Esophagus muscularis mucosa (tissue), 4 donors: ENCODE data around the gene GLCE. TPM values are rescaled to one million over a fixed set of nuclear protein-coding genes. Genes with fewer than 3 reads are reported as not detected.

Source experiments
- DNase-seq: peaks from one replicate; pipeline ENCODE4 v3.0.0-alpha.2; 2017; ENCODE audit errors: extremely low spot score
- H3K27ac ChIP-seq, 4 donors: fragments of 200-600 bp; sonication (generic); replicated peaks in 1 of 4; 1 replicate in 3 of 4; 2 replicates in 1 of 4; pipeline ENCODE4 v1.5.1; 2016 to 2019; ENCODE audit warnings: mild to moderate bottlenecking in 1 of 4
- H3K27me3 ChIP-seq, 4 donors: fragments of 200-600 bp; sonication (generic); one replicate each; pipeline versions ENCODE4 v1.5.1 to v1.6.0; 2016 to 2019
- H3K36me3 ChIP-seq, 4 donors: fragments of 200-600 bp; sonication (generic); one replicate each; pipeline ENCODE4 v1.5.1; 2016 to 2019
- H3K4me1 ChIP-seq, 4 donors: fragments of 200-600 bp; sonication (generic); one replicate each; pipeline ENCODE4 v1.5.1; 2016 to 2019
- H3K4me3 ChIP-seq, 4 donors: fragments of 200-600 bp; sonication (generic); 1 replicate in 2 of 4; 2 replicates in 2 of 4; pipeline ENCODE4 v1.5.1; 2016 to 2019; ENCODE audit warnings: mild to moderate bottlenecking in 4 of 4, moderate library complexity in 1 of 4
- H3K9me3 ChIP-seq, 4 donors: fragments of 200-600 bp; sonication (generic); 1 replicate in 3 of 4; 2 replicates in 1 of 4; pipeline ENCODE4 v1.5.1; 2016 to 2019
- CTCF ChIP-seq, 3 experiments: fragments of 200-600 bp in 2 of 3; fragments of 450-650 bp in 1 of 3; sonication (generic) in 2 of 3; IDR thresholded peaks; one replicate each; pipeline ENCODE4 v1.5.1; 2017 to 2019; ENCODE audit warnings: antibody characterized with exemption in 3 of 3, mild to moderate bottlenecking in 2 of 3, moderate library complexity in 1 of 3
- EP300 ChIP-seq: sonication (generic); formaldehyde crosslinking; IDR thresholded peaks from one replicate; pipeline ENCODE4 v1.6.1; 2017; ENCODE audit warnings: antibody characterized with exemption
- POLR2A ChIP-seq: fragments of 450-650 bp; IDR thresholded peaks from one replicate; pipeline ENCODE4 v1.6.1; 2017; ENCODE audit warnings: antibody characterized with exemption, moderate library complexity, mild to moderate bottlenecking, low read depth
- POLR2AphosphoS5 ChIP-seq, 2 donors: sonication (generic); formaldehyde crosslinking; IDR thresholded peaks; one replicate each; pipeline ENCODE4 v1.6.1; 2017; ENCODE audit warnings: antibody characterized with exemption in 2 of 2
- WGBS: methylation state at CpG from one replicate; pipeline ENCODE4 v1.1.5; 2018; 5-methylcytosine and 5-hydroxymethylcytosine counted together
- intact Hi-C: fragments of 100-400 bp; cut with DNase I; formaldehyde crosslinking; loops from one replicate; pipeline ENCODE4 v1.15.1; 2023
- total RNA-seq, 4 donors: library from RNA; depleted of rRNA; stranded (reverse); fragments of >200 nt; gene quantifications; one replicate each; pipeline versions ENCODE4 v1.1.0 to v1.2.1, GENCODE V29; 2016

GLCE gene
- total RNA-seq, 4 donors from 2014 or later, result 9.6 to 13.2 (median 9.8) TPM

GRCh38 chr15:69297642-69298353 is 137.4 kb downstream of the GLCE start:
- Histone ChIP-seq H3K4me1 (peaks cover 13 to 16% (median 14%) of the 10 kb centered on the region in 4 donors), H3K27ac (no peak overlapping the region), H3K9me3 (no peaks in the 10 kb centered on the region), H3K4me3 (no peak overlapping the region), H3K36me3 (no peaks in the 10 kb centered on the region), H3K27me3 (peaks cover 0 to 52% (median 23%) of the 10 kb centered on the region in 4 donors)
- WGBS, result 88% methylated on average over 8 of the region's 10 CpGs
- no peak for DNase-seq
- TF ChIP-seq CTCF (IDR thresholded peaks at IDR 0.05), result no peak
- TF ChIP-seq EP300, result no peak
- no peak for TF ChIP-seq POLR2A
- no peak for TF ChIP-seq POLR2AphosphoS5 (IDR thresholded peaks at IDR 0.05)
- intact Hi-C loops, result no loop called here

GRCh38 chr15:69298354-69298696 is 137.9 kb downstream of the GLCE start:
- no peak for DNase-seq
- H3K36me3 ChIP-seq, result no peaks in the 10 kb centered on the region
- H3K9me3 ChIP-seq, result no peaks in the 10 kb centered on the region
- intact Hi-C loops, result no loop called here
- peaks cover 13 to 16% (median 14%) of the 10 kb centered on the region in 4 donors for H3K4me1 ChIP-seq
- no peak overlapping the region for H3K27ac ChIP-seq
- peaks cover 0 to 55% (median 23%) of the 10 kb centered on the region in 4 donors for H3K27me3 ChIP-seq
- H3K4me3 ChIP-seq, result peak overlapping the region; percentile 55 to 66 (median 58)
- WGBS, result 40% methylated on average over 5 of the region's 15 CpGs
- TF ChIP-seq CTCF (IDR thresholded peaks at IDR 0.05), result no peak
- TF ChIP-seq POLR2AphosphoS5 (IDR thresholded peaks at IDR 0.05), result no peak
- no peak for TF ChIP-seq POLR2A
- no peak for TF ChIP-seq EP300

- no peak for DNase-seq
- WGBS, result 2% methylated on average over 7 of the region's 74 CpGs
- Histone ChIP-seq H3K4me1 (peaks cover 13 to 16% (median 14%) of the 10 kb centered on the region in 4 donors), H3K9me3 (no peaks in the 10 kb centered on the region), H3K4me3 (peak within 1 kb of the TSS; percentile 55 to 66 (median 58)), H3K27ac (no peak within 1 kb of the TSS), H3K27me3 (peaks cover 0 to 59% (median 23%) of the 10 kb centered on the region in 4 donors), H3K36me3 (no peaks in the 10 kb centered on the region)
- intact Hi-C loops, result no loop called here
- TF ChIP-seq EP300 (no peak), POLR2AphosphoS5 (IDR thresholded peaks at IDR 0.05) (no peak), POLR2A (no peak), CTCF (IDR thresholded peaks at IDR 0.05) (no peak)
Measured at GRCh38 chr15:69298697-69299441, 138.4 kb downstream of the GLCE start, which contains the start of gene PAQR5. Gene PAQR5, plus strand, starts transcription at chr15:69298912. Its CDS starts 61,169 bp downstream, at chr15:69360081.

GRCh38 chr15:69299451-69299886 is 139.0 kb downstream of the GLCE start:
- DNase-seq, result no peak
- H3K27me3 ChIP-seq, result peaks cover 0 to 61% (median 23%) of the 10 kb centered on the region in 4 donors
- TF ChIP-seq POLR2A (no peak), POLR2AphosphoS5 (IDR thresholded peaks at IDR 0.05) (no peak), EP300 (no peak), CTCF (IDR thresholded peaks at IDR 0.05) (no peak)

More at GRCh38 chr15:69299451-69299886, 139.0 kb downstream of the GLCE start:
- Histone ChIP-seq H3K9me3 (no peaks in the 10 kb centered on the region), H3K4me1 (peaks cover 13 to 16% (median 14%) of the 10 kb centered on the region in 4 donors), H3K27ac (no peak overlapping the region), H3K36me3 (no peaks in the 10 kb centered on the region), H3K4me3 (peak overlapping the region; percentile 55 to 66 (median 58))
- WGBS, result 14% methylated on average over 14 of the region's 16 CpGs
- intact Hi-C loops, result no loop called here
